Kidney (tissue), 14 donors: ENCODE results near the gene CARD9. TPM values are rescaled to one million over a fixed set of nuclear protein-coding genes. Genes with fewer than 3 reads are reported as not detected.

Experiments used
- DNase-seq, 5 donors: peaks; one replicate each; pipeline ENCODE4 v3.0.0-alpha.2; 2013 to 2020
- FAIRE-seq: peaks from 2 replicates; lab custom pipeline; 2012; peaks lifted over from hg19 to GRCh38; lab: Jason Lieb, UNC
- H3K27ac ChIP-seq, 2 donors: one replicate each; pipeline ENCODE4 v1.7.0; 2013; ENCODE audit warnings: low read depth in 2 of 2, low read length in 2 of 2, inconsistent platforms in 1 of 2
- H3K27me3 ChIP-seq: one replicate; pipeline ENCODE4 v1.7.1; 2013; ENCODE audit warnings: low read length, inconsistent platforms; ENCODE audit not compliant: control insufficient read depth, insufficient read depth
- H3K36me3 ChIP-seq, 3 donors: one replicate each; pipeline versions ENCODE4 v1.7.0 to v1.7.1; 2013; ENCODE audit warnings: low read length in 3 of 3, control low read depth in 1 of 3, inconsistent platforms in 1 of 3; ENCODE audit not compliant: insufficient read depth in 3 of 3, control insufficient read depth in 2 of 3
- H3K4me1 ChIP-seq, 3 donors: one replicate each; pipeline versions ENCODE4 v1.7.0 to v1.7.1; 2013; ENCODE audit warnings: low read length in 3 of 3, inconsistent platforms in 1 of 3, low read depth in 1 of 3; ENCODE audit not compliant: control insufficient read depth in 2 of 3, insufficient read depth in 2 of 3
- H3K4me3 ChIP-seq, 3 donors: one replicate each; pipeline versions ENCODE4 v1.7.0 to v1.8.1; 2013; ENCODE audit warnings: low read length in 3 of 3, control low read depth in 1 of 3, inconsistent platforms in 1 of 3
- H3K9ac ChIP-seq, 3 donors: one replicate each; pipeline versions ENCODE4 v1.7.0 to v1.7.1; 2013; ENCODE audit warnings: low read length in 3 of 3, control low read depth in 1 of 3, inconsistent platforms in 1 of 3
- H3K9me3 ChIP-seq, 3 donors: one replicate each; pipeline versions ENCODE4 v1.7.0 to v1.7.1; 2013; ENCODE audit warnings: low read length in 3 of 3, control low read depth in 1 of 3, inconsistent platforms in 1 of 3; ENCODE audit not compliant: control insufficient read depth in 2 of 3, insufficient read depth in 1 of 3
- intact Hi-C: fragments of 100-400 bp; cut with DNase I; formaldehyde crosslinking; loops from one replicate; pipeline ENCODE4 v1.11.1; 2022
- polyA plus RNA-seq: library from polyadenylated mRNA; stranded (reverse); fragments of 350-450 nt; fragmentation: Illumina TruSeq; extraction: RNeasy Lipid Tissue Mini Kit (QIAGEN cat#74804); gene quantifications from one replicate; pipeline ENCODE4 v1.2.3, GENCODE V29; 2014; ENCODE audit warnings: low read depth, low replicate concordance; ENCODE audit not compliant: insufficient read depth
- total RNA-seq: library from RNA; stranded (reverse); fragmentation: NEBNext Ultra II Directional; extraction: Animal tissue kit (Norgen Biotek cat#: 25700); gene quantifications from one replicate; pipeline ENCODE4 v1.2.1, GENCODE V29; 2021
- TF ChIP-seq, protein P1 (sequence below): IDR thresholded peaks from 3 replicates; pipeline ENCODE4 v1.5.1; 2012; ENCODE audit warnings: mild to moderate bottlenecking, moderate library complexity, borderline replicate concordance; ENCODE audit not compliant: insufficient read depth; ENCODE audit errors: extremely low read depth
- donor health status: control.
- donor health status: control.
- donor health status: control.
- donor health status: control.
- donor health status: control.
- donor health status: DM: yes; HTN: yes; CAD: no.
- donor health status: Normal renal cell carcinoma (clear cell type).

Gene CARD9
- total and polyA plus RNA-seq, 2 donors from 2014 or later = 1.5 to 7.0 TPM

GRCh38 chr9:136336881-136337280 lies 36.6 kb downstream of the CARD9 start:
- intact Hi-C loops = no loop called here
- H3K27ac ChIP-seq = no peak overlapping the region
- TF ChIP-seq, protein P1, sequence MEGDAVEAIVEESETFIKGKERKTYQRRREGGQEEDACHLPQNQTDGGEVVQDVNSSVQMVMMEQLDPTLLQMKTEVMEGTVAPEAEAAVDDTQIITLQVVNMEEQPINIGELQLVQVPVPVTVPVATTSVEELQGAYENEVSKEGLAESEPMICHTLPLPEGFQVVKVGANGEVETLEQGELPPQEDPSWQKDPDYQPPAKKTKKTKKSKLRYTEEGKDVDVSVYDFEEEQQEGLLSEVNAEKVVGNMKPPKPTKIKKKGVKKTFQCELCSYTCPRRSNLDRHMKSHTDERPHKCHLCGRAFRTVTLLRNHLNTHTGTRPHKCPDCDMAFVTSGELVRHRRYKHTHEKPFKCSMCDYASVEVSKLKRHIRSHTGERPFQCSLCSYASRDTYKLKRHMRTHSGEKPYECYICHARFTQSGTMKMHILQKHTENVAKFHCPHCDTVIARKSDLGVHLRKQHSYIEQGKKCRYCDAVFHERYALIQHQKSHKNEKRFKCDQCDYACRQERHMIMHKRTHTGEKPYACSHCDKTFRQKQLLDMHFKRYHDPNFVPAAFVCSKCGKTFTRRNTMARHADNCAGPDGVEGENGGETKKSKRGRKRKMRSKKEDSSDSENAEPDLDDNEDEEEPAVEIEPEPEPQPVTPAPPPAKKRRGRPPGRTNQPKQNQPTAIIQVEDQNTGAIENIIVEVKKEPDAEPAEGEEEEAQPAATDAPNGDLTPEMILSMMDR = no peak
- H3K4me3 ChIP-seq = no peak overlapping the region
- H3K36me3 ChIP-seq = no peaks in the 10 kb centered on the region
- no peaks in the 10 kb centered on the region for H3K9me3 ChIP-seq
- FAIRE-seq = no peak
- peaks cover 0 to under 1% (median 0%) of the 10 kb centered on the region in 3 donors for H3K4me1 ChIP-seq
- H3K27me3 ChIP-seq = no peaks in the 10 kb centered on the region
- H3K9ac ChIP-seq = no peak overlapping the region
- no peak for DNase-seq

- TF ChIP-seq, protein P1 = no peak
- Histone ChIP-seq H3K9me3 (no peaks in the 10 kb centered on the region), H3K9ac (no peak overlapping the region), H3K27ac (no peak overlapping the region), H3K36me3 (no peaks in the 10 kb centered on the region), H3K27me3 (no peaks in the 10 kb centered on the region), H3K4me1 (no peaks in the 10 kb centered on the region), H3K4me3 (no peak overlapping the region)
- no peak for FAIRE-seq
- intact Hi-C loops = no loop called here
- no peak for DNase-seq
Measured at GRCh38 chr9:136336156-136336870, 37.2 kb downstream of the CARD9 start.

GRCh38 chr9:136335296-136336155 lies 37.9 kb downstream of the CARD9 start:
- intact Hi-C loops = no loop called here
- H3K9me3 ChIP-seq = no peaks in the 10 kb centered on the region
- no peak for DNase-seq
- no peak overlapping the region for H3K9ac ChIP-seq
- no peak for FAIRE-seq
- TF ChIP-seq, protein P1 = no peak
- H3K27me3 ChIP-seq = no peaks in the 10 kb centered on the region
- H3K36me3 ChIP-seq = no peaks in the 10 kb centered on the region
- H3K27ac ChIP-seq = no peak overlapping the region
- no peaks in the 10 kb centered on the region for H3K4me1 ChIP-seq
- no peak overlapping the region for H3K4me3 ChIP-seq
